Choroid plexus epithelial cell (primary cell): Measurements from ENCODE around the gene RUNX1.

Source experiments
- DNase-seq: peaks from one replicate; pipeline ENCODE4 v3.0.0-alpha.2; 2010; ENCODE audit warnings: low read depth
- H3K4me3 ChIP-seq: 2 replicates; pipeline ENCODE4 v1.5.1; 2011; ENCODE audit warnings: low read depth, mild to moderate bottlenecking, control low read depth, low read length, moderate library complexity
- TF ChIP-seq, protein P1 (sequence below): conservative IDR thresholded peaks from 2 replicates; pipeline ENCODE4 v1.5.1; 2011; ENCODE audit warnings: low read depth, mild to moderate bottlenecking, control low read depth, inconsistent platforms, low read length, moderate library complexity

RUNX1 gene

DNA sequence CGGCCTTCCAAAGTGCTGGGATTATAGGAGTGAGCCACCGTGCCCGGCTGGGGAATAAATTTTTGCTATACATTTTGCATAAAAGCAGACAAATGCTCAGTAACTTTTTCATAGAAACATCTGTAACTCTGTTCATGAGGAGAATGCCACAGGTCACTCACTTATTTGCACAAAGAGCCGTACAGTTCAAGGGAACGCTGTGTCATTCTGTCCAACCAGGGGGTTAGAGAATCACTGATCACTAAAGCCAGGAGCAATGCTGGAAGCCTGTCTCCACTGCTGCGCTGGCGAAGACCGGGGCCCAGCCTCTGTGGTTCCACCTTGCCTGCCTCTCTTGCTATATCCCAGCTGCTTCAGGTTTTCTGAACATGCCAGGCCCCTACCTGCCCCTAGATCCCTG, 58.3 kb downstream of the RUNX1 start:
- H3K4me3 ChIP-seq: no peak overlapping the region
- DNase-seq: no peak
- TF ChIP-seq, protein P1, sequence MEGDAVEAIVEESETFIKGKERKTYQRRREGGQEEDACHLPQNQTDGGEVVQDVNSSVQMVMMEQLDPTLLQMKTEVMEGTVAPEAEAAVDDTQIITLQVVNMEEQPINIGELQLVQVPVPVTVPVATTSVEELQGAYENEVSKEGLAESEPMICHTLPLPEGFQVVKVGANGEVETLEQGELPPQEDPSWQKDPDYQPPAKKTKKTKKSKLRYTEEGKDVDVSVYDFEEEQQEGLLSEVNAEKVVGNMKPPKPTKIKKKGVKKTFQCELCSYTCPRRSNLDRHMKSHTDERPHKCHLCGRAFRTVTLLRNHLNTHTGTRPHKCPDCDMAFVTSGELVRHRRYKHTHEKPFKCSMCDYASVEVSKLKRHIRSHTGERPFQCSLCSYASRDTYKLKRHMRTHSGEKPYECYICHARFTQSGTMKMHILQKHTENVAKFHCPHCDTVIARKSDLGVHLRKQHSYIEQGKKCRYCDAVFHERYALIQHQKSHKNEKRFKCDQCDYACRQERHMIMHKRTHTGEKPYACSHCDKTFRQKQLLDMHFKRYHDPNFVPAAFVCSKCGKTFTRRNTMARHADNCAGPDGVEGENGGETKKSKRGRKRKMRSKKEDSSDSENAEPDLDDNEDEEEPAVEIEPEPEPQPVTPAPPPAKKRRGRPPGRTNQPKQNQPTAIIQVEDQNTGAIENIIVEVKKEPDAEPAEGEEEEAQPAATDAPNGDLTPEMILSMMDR: no peak

GRCh38 chr21:34989337-34990151, 59.6 kb downstream of the RUNX1 start:
- DNase-seq: peak; percentile 32
- H3K4me3 ChIP-seq: no peak overlapping the region
- TF ChIP-seq, protein P1: no peak

GRCh38 chr21:34988625-34989024, 60.5 kb downstream of the RUNX1 start:
- no peak for DNase-seq
- TF ChIP-seq, protein P1: no peak
- H3K4me3 ChIP-seq: no peak overlapping the region

- DNase-seq: peak; percentile 17
- H3K4me3 ChIP-seq: no peak overlapping the region
- TF ChIP-seq, protein P1: no peak
Measured at GRCh38 chr21:34988139-34988538, 61.0 kb downstream of the RUNX1 start.

GRCh38 chr21:34987501-34988072, 61.5 kb downstream of the RUNX1 start:
- H3K4me3 ChIP-seq: no peak overlapping the region
- TF ChIP-seq, protein P1: no peak
- peak; percentile 7 for DNase-seq

DNA sequence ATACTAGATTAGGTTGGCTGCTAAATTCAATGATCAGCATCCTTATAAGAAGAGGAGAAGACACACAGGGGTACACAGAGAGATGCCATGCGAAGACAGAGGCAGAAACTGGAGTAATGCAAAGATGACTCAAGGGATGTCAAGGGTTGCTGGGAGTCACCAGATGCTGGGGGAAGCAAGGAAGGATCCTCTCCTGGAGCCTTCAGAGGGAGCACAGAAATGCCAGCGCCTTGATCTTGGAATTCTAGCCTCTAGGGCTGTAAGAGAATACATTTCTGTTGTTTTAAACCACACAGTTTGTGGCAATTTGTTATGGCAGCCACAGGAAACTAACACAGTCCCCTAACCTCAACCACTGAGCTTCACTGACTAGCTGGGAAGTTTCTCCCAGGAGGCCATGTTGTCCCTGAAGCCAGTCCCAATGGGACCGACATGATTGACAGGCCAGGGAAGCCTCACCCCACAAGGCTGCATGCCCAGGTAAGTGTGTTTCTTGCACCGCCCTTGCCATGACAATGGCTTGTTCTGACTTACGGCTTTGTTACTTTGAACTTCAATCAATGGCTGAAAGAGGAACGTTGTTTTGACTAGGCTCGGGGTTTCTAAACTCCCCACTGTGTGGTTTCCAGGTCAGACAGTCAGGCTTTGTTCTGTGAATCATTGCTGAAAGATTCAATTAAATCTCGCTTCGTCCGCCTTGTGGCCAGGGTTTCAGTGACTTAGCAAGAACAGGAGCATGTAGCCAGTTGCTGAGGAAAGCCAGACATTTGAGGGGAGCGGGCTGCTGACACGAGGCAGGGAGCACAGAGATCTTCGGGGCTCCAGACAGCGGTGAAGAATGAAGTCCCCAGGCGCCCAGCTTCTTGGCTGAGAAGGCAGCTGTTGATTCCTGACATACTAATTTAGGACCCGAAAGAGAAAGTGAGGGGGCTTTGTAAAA, 62.3 kb downstream of the RUNX1 start:
- H3K4me3 ChIP-seq: no peak overlapping the region
- DNase-seq: peak; percentile 92
- TF ChIP-seq, protein P1: peak; percentile 40
